ENCODE measurements around the gene CCDC159. TPM values are rescaled to one million over a fixed set of nuclear protein-coding genes. Genes with fewer than 3 reads are reported as not detected.
"Not testable (repeated sequence)": the region's sequence is repeated elsewhere in the genome, so short reads cannot be mapped to it uniquely, and the experiment has no call there.

The CCDC159 gene
- total RNA-seq, 1 experiment from 2014 or later, result 9.4 TPM

- H3K27me3 ChIP-seq (ENCODE audit: insufficient read depth, low read depth), result no peaks in the 10 kb centered on the region
- DNase-seq, result no peak
- H3K9me2 ChIP-seq (ENCODE audit: insufficient read depth), result no peaks in the 10 kb centered on the region
- H3K9me3 ChIP-seq (ENCODE audit: insufficient read depth, low read depth), result no peaks in the 10 kb centered on the region
- H4K20me1 ChIP-seq (ENCODE audit: insufficient read depth), result no peaks in the 10 kb centered on the region
- no peak overlapping the region for H2AFZ ChIP-seq
- ChIA-PET CTCF (no interaction called here), POLR2A (ENCODE audit: unreplicated experiment) (no interaction called here)
- TF ChIP-seq CTCF (conservative IDR thresholded peaks at IDR 0.05) (no peak), EZH2 (IDR thresholded peaks at IDR 0.05; ENCODE audit: low read depth) (no peak)
- no peaks in the 10 kb centered on the region for H3K79me2 ChIP-seq (ENCODE audit: low read depth)
- H3F3A ChIP-seq (ENCODE audit: insufficient read depth, low read depth), result peaks cover 14% of the 10 kb centered on the region; the same call in 1 of the 2 replicates
- H3K27ac ChIP-seq, result no peak overlapping the region
- H3K4me1 ChIP-seq (replicated peaks; ENCODE audit: insufficient read depth), result peaks cover 9% of the 10 kb centered on the region
- no peaks in the 10 kb centered on the region for H3K36me3 ChIP-seq (ENCODE audit: low read depth)
- intact Hi-C loops (cut with micrococcal nuclease; ENCODE audit: unreplicated experiment), result no loop called here
- BruUV-seq (replicated peaks), result no TSS peak
- no peak overlapping the region for H3K4me2 ChIP-seq
- no peak overlapping the region for H3K4me3 ChIP-seq
These were observed 45.6 kb upstream of the CCDC159 start for GRCh38 chr19:11300811-11301120.

GRCh38 chr19:11304936-11305335 is 41.4 kb upstream of the CCDC159 start:
- H2AFZ ChIP-seq, result no peak overlapping the region
- H3K4me1 ChIP-seq (replicated peaks; ENCODE audit: insufficient read depth), result no peaks in the 10 kb centered on the region
- no peaks in the 10 kb centered on the region for H4K20me1 ChIP-seq (ENCODE audit: insufficient read depth)
- no peak overlapping the region for H3K27ac ChIP-seq
- no peaks in the 10 kb centered on the region for H3K27me3 ChIP-seq (ENCODE audit: insufficient read depth, low read depth)
- CTCF ChIA-PET, result interaction anchor here (0.6 kb wide), 1 partner anchor 280 kb away, joined by 3 read pairs; no protein-coding TSS in a partner anchor
- no peaks in the 10 kb centered on the region for H3K36me3 ChIP-seq (ENCODE audit: low read depth)
- POLR2A ChIA-PET (ENCODE audit: unreplicated experiment), result no interaction called here
- no peak overlapping the region for H3K4me3 ChIP-seq
- H3F3A ChIP-seq (ENCODE audit: insufficient read depth, low read depth), result no peaks in the 10 kb centered on the region
- no TSS peak for BruUV-seq (replicated peaks)
- H3K4me2 ChIP-seq, result no peak overlapping the region
- H3K9me3 ChIP-seq (ENCODE audit: insufficient read depth, low read depth), result no peaks in the 10 kb centered on the region
- no peaks in the 10 kb centered on the region for H3K9me2 ChIP-seq (ENCODE audit: insufficient read depth)
- no peak for DNase-seq
- H3K79me2 ChIP-seq (ENCODE audit: low read depth), result no peaks in the 10 kb centered on the region
- intact Hi-C loops (cut with micrococcal nuclease; ENCODE audit: unreplicated experiment), result no loop called here
- TF ChIP-seq CTCF (conservative IDR thresholded peaks at IDR 0.05) (no peak), EZH2 (IDR thresholded peaks at IDR 0.05; ENCODE audit: low read depth) (no peak)

GRCh38 chr19:11306337-11306736 is 40.0 kb upstream of the CCDC159 start:
- no peaks in the 10 kb centered on the region for H3K27me3 ChIP-seq (ENCODE audit: insufficient read depth, low read depth)
- no peaks in the 10 kb centered on the region for H3K9me2 ChIP-seq (ENCODE audit: insufficient read depth)
- DNase-seq, result no peak
- H4K20me1 ChIP-seq (ENCODE audit: insufficient read depth), result no peaks in the 10 kb centered on the region
- H3K27ac ChIP-seq, result no peak overlapping the region
- no peak overlapping the region for H3K4me2 ChIP-seq
- POLR2A ChIA-PET (ENCODE audit: unreplicated experiment), result no interaction called here
- no peaks in the 10 kb centered on the region for H3K36me3 ChIP-seq (ENCODE audit: low read depth)
- TF ChIP-seq CTCF (conservative IDR thresholded peaks at IDR 0.05) (no peak), EZH2 (IDR thresholded peaks at IDR 0.05; ENCODE audit: low read depth) (no peak)
- no TSS peak for BruUV-seq (replicated peaks)
- H3K9me3 ChIP-seq (ENCODE audit: insufficient read depth, low read depth), result no peaks in the 10 kb centered on the region
- no peaks in the 10 kb centered on the region for H3K4me1 ChIP-seq (replicated peaks; ENCODE audit: insufficient read depth)
- H3K79me2 ChIP-seq (ENCODE audit: low read depth), result no peaks in the 10 kb centered on the region
- no peak overlapping the region for H3K4me3 ChIP-seq
- intact Hi-C loops (cut with micrococcal nuclease; ENCODE audit: unreplicated experiment), result no loop called here
- no peak overlapping the region for H2AFZ ChIP-seq
- CTCF ChIA-PET, result no interaction called here
- H3F3A ChIP-seq (ENCODE audit: insufficient read depth, low read depth), result no peaks in the 10 kb centered on the region

GRCh38 chr19:11320278-11320995 is 25.9 kb upstream of the CCDC159 start:
- POLR2A ChIA-PET (ENCODE audit: unreplicated experiment); BruUV-seq (replicated peaks); H3K36me3 ChIP-seq (ENCODE audit: low read depth); H3K4me3 ChIP-seq; H2AFZ ChIP-seq; H3K79me2 ChIP-seq (ENCODE audit: low read depth); H4K20me1 ChIP-seq (ENCODE audit: insufficient read depth); H3K27me3 ChIP-seq (ENCODE audit: insufficient read depth, low read depth); intact Hi-C loops (cut with micrococcal nuclease; ENCODE audit: unreplicated experiment); H3K27ac ChIP-seq; H3K9me3 ChIP-seq (ENCODE audit: insufficient read depth, low read depth); DNase-seq; H3K9me2 ChIP-seq (ENCODE audit: insufficient read depth): not testable (repeated sequence)
- peaks cover 66% of the 10 kb centered on the region for H3F3A ChIP-seq (ENCODE audit: insufficient read depth, low read depth)
- peaks cover 63% of the 10 kb centered on the region for H3K4me1 ChIP-seq (replicated peaks; ENCODE audit: insufficient read depth)
- CTCF ChIA-PET, result interaction anchor here (0.6 kb wide), 2 partner anchors 52 to 233 kb away, joined by 3 read pairs; no protein-coding TSS in a partner anchor
- H3K4me2 ChIP-seq, result 0 out of 2 replicates have a peak overlapping the region, but pooled peaks have one; percentile 80
